PC-3 (cell line): Measurements from ENCODE around the gene SH3D19.

ENCODE experiments used
- CTCF ChIP-seq: fragments of 300-600 bp; sonication (generic); conservative IDR thresholded peaks from 2 replicates; pipeline ENCODE4 v1.5.1; 2017; ENCODE audit warnings: antibody characterized with exemption, low read depth, mild to moderate bottlenecking, low read length
- EZH2 ChIP-seq: fragments of 300-600 bp; sonication (generic); IDR thresholded peaks from one replicate; pipeline ENCODE4 v1.6.1; 2017; ENCODE audit warnings: antibody characterized with exemption, mild to moderate bottlenecking, low read length; ENCODE audit not compliant: unreplicated experiment
- EZH2phosphoT487 ChIP-seq: fragments of 300-600 bp; sonication (generic); IDR thresholded peaks from 2 replicates; pipeline ENCODE4 v1.6.1; 2018; ENCODE audit warnings: mild to moderate bottlenecking, antibody characterized with exemption, low read length, borderline replicate concordance

- TF ChIP-seq CTCF (no peak), EZH2phosphoT487 (no peak), EZH2 (no peak)
Observed at GRCh38 chr4:151325949-151326246, 493 bp upstream of the SH3D19 start.
